ENCODE results near the gene SLC22A15. TPM values are rescaled to one million over a fixed set of nuclear protein-coding genes. Genes with fewer than 3 reads are reported as not detected.

Gene SLC22A15
- total RNA-seq, 1 donor from 2014 or later: 12.0 TPM

GRCh38 chr1:115949156-115949555 is 27.2 kb upstream of the SLC22A15 start:
- H3K27me3 Mint-ChIP-seq (ENCODE audit: low read depth, unreplicated experiment): no peaks in the 10 kb centered on the region
- no peaks in the 10 kb centered on the region for H3K27me3 ChIP-seq (ENCODE audit: insufficient read depth, low read length)
- no peaks in the 10 kb centered on the region for H3K79me2 ChIP-seq (ENCODE audit: insufficient read depth, low read length)
- H3K36me3 Mint-ChIP-seq (ENCODE audit: low read depth, unreplicated experiment): no peaks in the 10 kb centered on the region
- H3K27ac ChIP-seq (ENCODE audit: low read depth, low read length): no peak overlapping the region
- no peaks in the 10 kb centered on the region for H4K20me1 ChIP-seq (ENCODE audit: insufficient read depth, low read length)
- H3K9ac ChIP-seq (ENCODE audit: low read length): no peak overlapping the region
- H3K9me3 Mint-ChIP-seq (ENCODE audit: unreplicated experiment): no peaks in the 10 kb centered on the region
- DNase-seq (ENCODE audit: low read depth) (no peak), FAIRE-seq (no peak)
- no peaks in the 10 kb centered on the region for H3K4me1 ChIP-seq (ENCODE audit: insufficient read depth, low read length)
- no peak overlapping the region for H3K4me3 Mint-ChIP-seq (ENCODE audit: unreplicated experiment)
- H3K4me2 ChIP-seq (ENCODE audit: low read length): no peak overlapping the region
- no peak overlapping the region for H3K4me3 ChIP-seq (ENCODE audit: insufficient read depth, low read depth, low read length)
- H2AFZ ChIP-seq (ENCODE audit: low read depth, low read length): no peak overlapping the region
- H3K27ac Mint-ChIP-seq (ENCODE audit: unreplicated experiment): no peak overlapping the region
- H3K36me3 ChIP-seq (ENCODE audit: insufficient read depth, low read length): no peaks in the 10 kb centered on the region
- H3K4me1 Mint-ChIP-seq (ENCODE audit: low read depth, unreplicated experiment): no peaks in the 10 kb centered on the region
- no peak for TF ChIP-seq EZH2 (IDR thresholded peaks at IDR 0.05; ENCODE audit: insufficient read depth, low read length)
- no peak for TF ChIP-seq CTCF (IDR thresholded peaks at IDR 0.05; ENCODE audit: insufficient read depth, low read depth, low read length)
- H3K9me3 ChIP-seq (ENCODE audit: insufficient read depth, low read depth, low read length): no peaks in the 10 kb centered on the region

- H3K27ac ChIP-seq (ENCODE audit: low read depth, low read length): no peak overlapping the region
- no peak for FAIRE-seq
- H3K27me3 ChIP-seq (ENCODE audit: insufficient read depth, low read length): no peaks in the 10 kb centered on the region
- H3K4me1 Mint-ChIP-seq (ENCODE audit: low read depth, unreplicated experiment): no peaks in the 10 kb centered on the region
- no peak overlapping the region for H3K4me2 ChIP-seq (ENCODE audit: low read length)
- no peaks in the 10 kb centered on the region for H3K9me3 Mint-ChIP-seq (ENCODE audit: unreplicated experiment)
- H3K9ac ChIP-seq (ENCODE audit: low read length): no peak overlapping the region
- DNase-seq (ENCODE audit: low read depth): no peak
- no peaks in the 10 kb centered on the region for H3K79me2 ChIP-seq (ENCODE audit: insufficient read depth, low read length)
- no peaks in the 10 kb centered on the region for H3K9me3 ChIP-seq (ENCODE audit: insufficient read depth, low read depth, low read length)
- no peak overlapping the region for H2AFZ ChIP-seq (ENCODE audit: low read depth, low read length)
- no peak overlapping the region for H3K4me3 ChIP-seq (ENCODE audit: insufficient read depth, low read depth, low read length)
- TF ChIP-seq CTCF (IDR thresholded peaks at IDR 0.05; ENCODE audit: insufficient read depth, low read depth, low read length) (no peak), EZH2 (IDR thresholded peaks at IDR 0.05; ENCODE audit: insufficient read depth, low read length) (no peak)
- H3K36me3 Mint-ChIP-seq (ENCODE audit: low read depth, unreplicated experiment): no peaks in the 10 kb centered on the region
- no peaks in the 10 kb centered on the region for H4K20me1 ChIP-seq (ENCODE audit: insufficient read depth, low read length)
- H3K4me1 ChIP-seq (ENCODE audit: insufficient read depth, low read length): no peaks in the 10 kb centered on the region
- H3K27me3 Mint-ChIP-seq (ENCODE audit: low read depth, unreplicated experiment): peaks cover 2% of the 10 kb centered on the region
- no peak overlapping the region for H3K27ac Mint-ChIP-seq (ENCODE audit: unreplicated experiment)
- no peak overlapping the region for H3K4me3 Mint-ChIP-seq (ENCODE audit: unreplicated experiment)
- no peaks in the 10 kb centered on the region for H3K36me3 ChIP-seq (ENCODE audit: insufficient read depth, low read length)
Observed at GRCh38 chr1:115951560-115951959, 24.8 kb upstream of the SLC22A15 start.

DNA sequence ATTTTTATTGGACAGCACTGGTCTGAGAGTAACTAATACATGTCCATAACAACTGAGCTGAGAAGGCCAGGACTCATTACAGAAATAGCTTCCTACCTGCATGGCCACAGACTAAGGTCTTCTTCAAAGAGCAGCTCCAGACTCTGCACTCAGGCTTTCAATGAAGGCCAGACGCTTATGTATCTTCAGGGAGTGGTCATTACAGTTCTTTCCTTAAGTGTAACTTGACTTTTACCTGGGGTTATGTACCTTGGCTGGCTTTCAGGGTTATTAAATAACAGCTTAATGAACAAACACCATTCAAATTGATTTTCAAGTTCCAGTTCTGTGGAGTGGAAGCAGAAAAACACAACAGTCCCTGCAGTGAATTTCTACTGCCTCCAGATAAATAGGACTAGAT is 23.8 kb upstream of the SLC22A15 start:
- H3K9me3 ChIP-seq (ENCODE audit: insufficient read depth, low read depth, low read length): no peaks in the 10 kb centered on the region
- no peak overlapping the region for H3K27ac Mint-ChIP-seq (ENCODE audit: unreplicated experiment)
- TF ChIP-seq CTCF (IDR thresholded peaks at IDR 0.05; ENCODE audit: insufficient read depth, low read depth, low read length) (no peak), EZH2 (IDR thresholded peaks at IDR 0.05; ENCODE audit: insufficient read depth, low read length) (no peak)
- H3K4me1 Mint-ChIP-seq (ENCODE audit: low read depth, unreplicated experiment): no peaks in the 10 kb centered on the region
- no peak for DNase-seq (ENCODE audit: low read depth)
- no peak overlapping the region for H3K4me3 ChIP-seq (ENCODE audit: insufficient read depth, low read depth, low read length)
- H3K4me1 ChIP-seq (ENCODE audit: insufficient read depth, low read length): no peaks in the 10 kb centered on the region
- H3K4me2 ChIP-seq (ENCODE audit: low read length): no peak overlapping the region
- H4K20me1 ChIP-seq (ENCODE audit: insufficient read depth, low read length): no peaks in the 10 kb centered on the region
- H3K27me3 ChIP-seq (ENCODE audit: insufficient read depth, low read length): no peaks in the 10 kb centered on the region
- peaks cover 2% of the 10 kb centered on the region for H3K27me3 Mint-ChIP-seq (ENCODE audit: low read depth, unreplicated experiment)
- no peaks in the 10 kb centered on the region for H3K79me2 ChIP-seq (ENCODE audit: insufficient read depth, low read length)
- no peak overlapping the region for H3K9ac ChIP-seq (ENCODE audit: low read length)
- no peak for FAIRE-seq
- H3K27ac ChIP-seq (ENCODE audit: low read depth, low read length): no peak overlapping the region
- no peak overlapping the region for H3K4me3 Mint-ChIP-seq (ENCODE audit: unreplicated experiment)
- no peaks in the 10 kb centered on the region for H3K9me3 Mint-ChIP-seq (ENCODE audit: unreplicated experiment)
- H2AFZ ChIP-seq (ENCODE audit: low read depth, low read length): no peak overlapping the region
- no peaks in the 10 kb centered on the region for H3K36me3 ChIP-seq (ENCODE audit: insufficient read depth, low read length)
- H3K36me3 Mint-ChIP-seq (ENCODE audit: low read depth, unreplicated experiment): no peaks in the 10 kb centered on the region

Data from astrocyte (in vitro differentiated cells and primary cell).